ENCODE measurements around the gene SCLY.
A peak's percentile ranks its signal among the peaks of the same experiment; 100 is the strongest.
"Not testable (repeated sequence)": the region's sequence is repeated elsewhere in the genome, so short reads cannot be mapped to it uniquely, and the experiment has no call there.

Gene SCLY

DNA sequence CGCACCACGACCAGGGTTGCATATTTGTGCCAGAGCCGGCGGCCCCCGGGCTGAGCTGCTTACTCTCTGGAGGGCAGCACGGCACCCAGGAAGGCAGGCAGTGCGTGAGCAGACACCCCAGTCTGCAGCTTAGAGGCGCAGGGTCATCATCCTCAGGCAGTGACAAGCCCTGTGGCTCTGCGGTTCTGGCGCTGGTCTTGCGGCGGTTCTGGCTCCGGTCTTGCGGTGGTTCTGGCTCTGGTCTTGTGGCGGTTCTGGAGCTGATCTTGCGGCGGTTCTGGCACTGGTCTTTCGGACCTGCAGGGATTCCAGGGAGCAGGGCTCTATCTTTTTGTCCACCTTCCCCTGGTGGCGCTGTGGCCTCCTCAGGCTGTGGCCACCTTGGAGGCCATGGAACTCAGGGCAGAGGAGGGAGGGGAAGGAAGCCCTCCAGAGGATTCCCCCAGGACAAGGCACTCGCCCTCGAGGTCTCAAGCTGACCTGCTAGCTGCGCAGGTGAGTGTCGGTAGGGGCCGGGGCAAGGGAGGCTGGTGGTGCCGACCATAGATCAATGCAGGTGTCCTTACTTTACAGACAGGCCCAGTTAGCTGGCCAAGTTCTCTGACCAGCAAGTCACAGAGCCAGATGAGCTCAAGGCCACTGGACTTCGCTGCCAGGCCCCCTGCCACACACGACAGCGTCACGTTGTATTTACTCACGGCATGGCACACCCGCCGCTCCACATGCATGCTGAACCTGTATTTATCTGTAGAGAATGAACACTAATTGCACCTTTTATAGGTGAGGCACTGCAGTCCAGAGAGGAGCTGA is 54.3 kb downstream of the SCLY start:
- DNase-seq = no peak

GRCh38 chr2:238115709-238116108 is 54.9 kb downstream of the SCLY start:
- DNase-seq = not testable (repeated sequence)

- no peak for DNase-seq
Measured at GRCh38 chr2:238116298-238117198, 55.7 kb downstream of the SCLY start.

GRCh38 chr2:238117199-238118154 is 56.7 kb downstream of the SCLY start:
- DNase-seq = peak; percentile 48

DNA sequence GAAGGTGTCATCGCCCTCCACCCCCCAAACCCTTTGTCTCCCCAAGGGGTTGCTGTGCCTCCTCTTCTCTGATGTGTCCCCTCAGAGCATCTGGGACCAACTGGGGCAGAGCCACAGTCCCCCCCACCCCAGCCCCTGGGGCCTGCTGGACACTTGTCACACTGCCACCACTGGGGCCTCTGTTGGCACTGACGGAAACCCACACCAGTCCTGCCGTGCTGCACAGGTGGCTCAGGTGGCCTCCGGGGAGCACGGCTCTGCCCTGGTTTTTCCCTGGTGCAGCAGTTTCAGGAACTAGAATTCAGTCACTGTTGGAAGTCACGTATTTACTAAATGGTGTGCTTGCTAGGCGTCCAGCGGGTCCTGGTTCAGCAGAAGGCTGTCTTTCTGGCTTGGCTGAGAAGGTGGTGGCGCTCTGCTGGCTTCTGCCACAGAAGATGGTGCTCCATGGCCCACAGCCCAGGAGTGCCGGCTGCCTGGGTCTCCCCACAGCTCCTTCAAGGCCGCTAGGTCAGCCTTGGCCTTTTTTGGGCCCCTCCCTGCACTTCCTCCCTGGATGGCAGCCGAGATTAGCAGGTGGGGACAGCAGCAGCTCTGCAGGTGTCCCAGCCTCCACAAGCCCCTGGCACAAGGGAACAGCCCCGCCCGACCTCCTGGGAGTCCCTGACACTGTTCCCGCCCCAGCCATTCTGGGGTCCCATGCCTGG is 59.1 kb downstream of the SCLY start:
- DNase-seq = no peak

GRCh38 chr2:238120463-238121298 is 59.9 kb downstream of the SCLY start:
- no peak for DNase-seq

GRCh38 chr2:238121511-238122286 is 60.9 kb downstream of the SCLY start:
- no peak for DNase-seq

- DNase-seq = no peak
Measured at GRCh38 chr2:238122287-238123217, 61.8 kb downstream of the SCLY start.

GRCh38 chr2:238123218-238123971 is 62.6 kb downstream of the SCLY start:
- DNase-seq = no peak

DNA sequence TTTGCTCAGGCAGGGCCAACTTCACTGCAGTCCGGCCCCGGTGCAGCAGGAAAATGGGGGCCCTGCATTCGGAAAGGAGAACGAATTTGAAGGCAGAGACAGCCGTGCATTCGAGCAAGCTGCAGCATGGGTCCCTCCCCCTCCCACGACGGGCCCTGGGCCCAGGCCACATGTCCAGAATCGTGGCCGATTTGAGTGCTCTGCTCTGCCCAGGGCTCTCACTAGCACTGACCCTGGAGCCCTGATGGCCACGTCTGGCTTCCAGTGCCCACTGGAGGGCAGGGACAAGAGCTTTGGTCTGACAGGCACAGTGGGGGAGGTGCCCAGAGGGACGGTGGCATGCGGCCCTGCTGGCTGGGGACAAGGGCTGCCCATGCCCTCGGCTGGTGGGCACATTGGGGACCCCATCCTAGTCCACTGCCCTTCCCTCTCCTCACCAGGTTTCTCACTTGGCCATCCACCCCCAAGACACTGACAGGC is 63.2 kb downstream of the SCLY start:
- no peak for DNase-seq

GRCh38 chr2:238124488-238125126 is 63.8 kb downstream of the SCLY start:
- DNase-seq = no peak

DNA sequence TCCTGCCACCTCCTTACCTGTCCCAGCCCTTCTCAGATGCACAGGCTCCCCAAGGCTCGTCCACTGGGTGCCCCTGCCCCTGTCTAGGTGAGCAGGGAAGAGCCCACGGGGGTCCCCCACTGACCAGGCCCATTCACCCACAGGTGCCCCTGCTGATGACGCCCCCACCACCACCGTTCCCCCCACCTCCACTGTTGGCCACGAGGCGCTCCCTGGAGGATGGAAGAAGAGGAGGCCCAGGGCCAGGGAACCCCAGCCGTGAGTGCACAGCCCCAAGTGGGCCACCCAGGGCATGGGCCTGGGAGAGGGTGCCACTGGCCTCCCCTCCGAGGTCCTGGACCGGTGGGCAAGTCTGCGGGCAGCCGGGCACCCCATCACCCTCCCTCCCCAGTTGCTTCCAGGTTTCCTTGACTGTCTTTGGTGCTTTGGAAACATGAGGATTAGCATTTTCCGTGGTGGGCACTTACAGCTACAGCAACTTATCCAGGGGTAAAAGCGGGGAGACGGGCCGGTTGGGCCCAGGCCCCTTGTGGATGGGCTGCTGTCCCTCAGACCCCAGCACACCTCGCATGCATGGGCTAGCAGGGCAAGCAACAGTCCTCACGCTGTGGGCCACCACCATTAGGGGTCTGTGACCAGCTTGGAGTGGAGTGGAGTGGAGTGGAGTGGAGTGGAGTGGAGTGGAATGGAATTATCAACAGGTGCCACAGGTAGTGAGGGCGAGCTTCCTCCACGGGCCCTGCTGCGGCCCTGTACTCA is 64.5 kb downstream of the SCLY start:
- DNase-seq = no peak

DNA sequence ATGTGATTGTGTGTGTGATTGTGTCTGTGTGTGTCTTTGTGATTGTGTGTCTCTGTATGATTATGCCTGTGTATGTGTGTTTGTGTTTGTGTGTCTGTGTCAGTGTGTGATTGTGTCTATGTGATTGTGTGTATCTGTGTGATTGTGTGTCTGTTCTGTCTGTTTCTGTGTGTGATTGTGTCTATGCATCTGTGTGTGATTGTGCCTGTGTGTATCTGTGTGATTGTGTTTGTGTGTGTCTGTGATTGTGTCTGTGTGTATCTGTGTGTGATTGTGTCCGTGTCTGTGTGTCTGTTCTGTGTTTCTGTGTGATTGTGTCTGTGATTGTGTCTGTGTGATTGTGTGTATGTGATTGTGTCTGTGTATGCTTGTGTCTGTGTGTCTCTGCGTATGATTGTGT is 65.5 kb downstream of the SCLY start:
- DNase-seq = no peak

DNA sequence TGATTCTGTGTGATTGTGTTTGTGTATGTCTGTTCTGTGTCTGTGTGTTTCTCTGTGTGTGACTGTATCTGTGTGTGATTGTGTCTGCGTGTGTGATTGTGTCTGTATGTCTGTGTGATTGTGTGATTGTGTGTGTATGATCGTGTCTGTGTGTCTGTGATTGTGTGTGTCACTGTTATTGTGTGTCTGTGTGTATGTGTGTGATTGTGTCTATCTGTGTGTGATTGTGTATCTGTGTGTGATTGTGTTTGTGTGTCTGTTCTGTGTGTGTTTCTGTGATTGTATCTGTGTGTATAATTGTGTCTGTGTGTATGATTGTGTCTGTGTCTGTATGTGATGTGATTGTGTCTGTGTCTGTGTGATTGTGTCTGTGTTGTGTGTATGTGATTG is 66.0 kb downstream of the SCLY start:
- DNase-seq = no peak

GRCh38 chr2:238127165-238128060 is 66.6 kb downstream of the SCLY start:
- DNase-seq = no peak

DNA sequence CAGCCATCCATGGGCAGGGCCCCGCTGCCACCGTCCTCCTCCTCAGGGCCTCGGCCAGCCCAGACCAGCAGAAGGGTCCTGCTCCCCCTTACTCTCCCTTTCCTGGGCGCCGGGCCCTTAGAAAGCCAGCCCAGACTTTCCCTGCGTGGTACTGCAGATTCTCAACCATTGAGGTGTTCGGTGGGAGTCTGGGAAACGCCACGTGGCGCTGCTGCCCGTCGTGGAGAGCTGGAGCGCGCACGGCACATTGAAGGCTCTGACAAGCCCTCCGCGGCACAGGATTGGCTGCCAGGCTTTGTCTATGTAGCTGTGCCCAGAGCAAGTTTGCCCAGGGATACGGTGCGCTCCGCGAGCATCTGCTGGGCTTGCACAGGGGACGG is 67.2 kb downstream of the SCLY start:
- DNase-seq = no peak
